HG03064 (cell line): ENCODE data around the gene GUCY2C.

Experiments used
- ATAC-seq: cut with Tn5 transposase; IDR thresholded peaks from one replicate; pipeline ENCODE4 v1.9.1; 2021; ENCODE audit warnings: low read depth; ENCODE audit not compliant: unreplicated experiment

Gene GUCY2C

GRCh38 chr12:14629832-14630710 is 66.3 kb downstream of the GUCY2C start:
- peak; percentile 93 for ATAC-seq

DNA sequence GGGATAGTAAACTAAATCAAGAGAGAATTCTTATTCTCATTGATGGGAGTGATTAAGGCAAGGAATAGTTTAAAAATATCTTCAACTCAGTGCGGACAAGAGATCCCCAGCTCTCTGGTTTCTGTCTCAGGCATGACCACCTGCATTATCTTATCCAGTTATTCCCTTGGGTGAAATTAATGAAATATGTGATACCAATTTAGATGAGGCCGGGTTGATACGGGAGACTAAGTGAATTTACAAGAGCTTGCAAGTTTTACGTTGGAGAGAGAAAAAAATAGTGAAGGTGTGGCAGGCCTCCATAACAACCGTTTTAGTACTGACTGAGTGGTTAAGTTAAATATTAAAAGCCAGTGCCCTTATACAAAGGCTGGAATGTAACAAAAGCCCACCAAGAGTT is 67.6 kb downstream of the GUCY2C start:
- no peak for ATAC-seq

DNA sequence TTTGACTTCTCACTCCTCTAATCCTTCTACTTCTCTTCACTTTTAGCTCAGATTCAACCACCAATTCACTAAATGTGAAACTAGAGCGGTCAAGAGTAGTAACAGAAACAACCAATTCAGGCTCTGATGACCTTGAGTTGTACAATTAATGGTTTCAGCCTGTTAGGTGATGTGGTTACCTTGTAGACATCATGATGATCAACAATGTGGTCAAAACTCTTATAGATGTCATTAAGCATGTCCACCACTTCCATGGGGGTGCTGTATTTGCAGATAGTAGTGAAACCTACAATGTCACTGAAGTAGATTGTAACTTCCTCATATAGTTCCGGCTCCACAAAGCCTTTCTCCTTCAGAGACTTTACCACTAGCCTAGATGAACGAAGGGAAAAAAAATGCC is 74.6 kb downstream of the GUCY2C start:
- ATAC-seq: peak; percentile 65

DNA sequence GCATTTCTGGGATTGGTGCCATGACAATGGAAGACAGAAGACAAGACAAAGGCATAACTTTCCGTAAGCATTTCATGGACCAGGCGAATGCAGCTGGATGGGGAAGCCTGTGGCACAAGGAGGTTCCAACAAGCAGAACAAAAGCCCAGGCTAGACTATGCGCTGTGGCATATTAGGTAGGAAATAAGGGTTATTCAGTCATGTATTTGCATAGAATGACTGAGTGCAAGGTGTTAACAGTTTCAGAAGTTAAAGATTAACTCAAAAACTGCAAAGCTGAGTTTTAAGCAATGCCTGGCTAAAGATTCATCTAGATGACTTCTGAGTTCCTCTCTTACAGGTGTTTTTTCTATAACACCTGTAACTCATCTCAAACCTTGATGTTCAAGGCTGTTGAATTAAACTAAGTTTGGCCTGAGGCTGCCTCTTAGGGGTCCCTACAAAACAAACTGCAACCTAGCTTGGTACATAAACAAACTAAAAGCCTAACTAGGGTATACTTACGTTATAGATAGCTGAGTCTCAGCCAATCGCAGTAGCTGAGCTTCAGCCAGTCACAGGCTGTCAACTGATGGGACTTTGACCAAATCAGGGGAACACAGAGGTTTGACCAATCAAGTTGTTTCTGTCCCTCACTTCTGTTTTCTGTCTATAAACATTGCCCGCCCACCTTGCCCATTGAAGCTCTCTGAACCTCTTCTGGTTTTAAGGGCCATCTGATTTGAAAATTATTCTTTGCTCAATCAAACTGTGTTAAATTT is 76.5 kb downstream of the GUCY2C start:
- peak; percentile 75 for ATAC-seq

- ATAC-seq: no peak
Observed at GRCh38 chr12:14618983-14619382, 77.4 kb downstream of the GUCY2C start.

GRCh38 chr12:14614704-14615121 is 81.7 kb downstream of the GUCY2C start:
- no peak for ATAC-seq

DNA sequence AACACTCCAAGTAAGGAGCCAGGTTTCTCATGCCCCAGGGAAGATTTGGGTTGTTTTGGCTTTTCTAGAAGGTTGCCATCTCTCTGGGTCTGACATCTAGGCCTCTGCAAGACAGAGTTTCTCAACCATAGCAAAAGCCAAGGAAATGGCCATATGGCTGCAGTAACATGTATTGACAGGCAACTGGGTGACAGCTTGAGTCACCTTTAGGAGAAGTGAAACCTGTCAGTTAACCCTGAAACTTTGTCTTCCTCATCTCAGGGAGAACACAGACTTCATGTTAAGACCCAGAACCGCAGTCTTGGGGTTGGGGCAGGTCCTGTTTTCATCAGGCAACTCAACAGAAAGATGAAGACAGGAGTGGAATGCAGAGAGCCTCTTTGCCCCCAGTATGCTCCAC is 82.7 kb downstream of the GUCY2C start:
- ATAC-seq: peak; percentile 95

DNA sequence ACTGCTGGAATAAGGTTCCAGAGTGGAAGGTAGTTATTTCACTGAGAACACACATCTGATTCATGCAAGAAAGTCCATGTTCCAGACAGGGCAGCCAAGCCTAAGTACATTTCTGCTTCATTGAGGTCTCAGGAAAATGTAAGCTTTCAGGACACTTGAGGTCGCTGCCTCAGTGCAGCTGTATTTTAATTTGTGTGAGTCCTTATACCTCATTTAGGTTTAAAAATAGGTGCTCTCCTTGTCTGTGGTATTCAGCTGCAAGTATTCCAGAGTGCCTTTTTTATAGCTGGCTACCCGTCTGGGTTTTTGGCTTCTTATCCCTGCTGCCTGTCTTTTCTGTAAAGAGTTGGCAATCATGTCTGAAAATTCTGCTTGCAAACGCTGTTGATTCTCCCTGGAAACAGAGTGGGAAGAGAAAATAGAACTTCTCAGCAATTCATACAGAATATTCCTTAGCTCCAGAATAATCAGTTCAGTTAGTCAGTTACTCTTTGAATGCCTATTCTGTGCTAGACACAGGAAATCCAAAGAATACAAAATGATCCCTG is 83.4 kb downstream of the GUCY2C start:
- ATAC-seq: no peak

GRCh38 chr12:14612250-14612649 is 84.1 kb downstream of the GUCY2C start:
- ATAC-seq: no peak

- no peak for ATAC-seq
Observed at GRCh38 chr12:14611640-14612203, 84.7 kb downstream of the GUCY2C start.

DNA sequence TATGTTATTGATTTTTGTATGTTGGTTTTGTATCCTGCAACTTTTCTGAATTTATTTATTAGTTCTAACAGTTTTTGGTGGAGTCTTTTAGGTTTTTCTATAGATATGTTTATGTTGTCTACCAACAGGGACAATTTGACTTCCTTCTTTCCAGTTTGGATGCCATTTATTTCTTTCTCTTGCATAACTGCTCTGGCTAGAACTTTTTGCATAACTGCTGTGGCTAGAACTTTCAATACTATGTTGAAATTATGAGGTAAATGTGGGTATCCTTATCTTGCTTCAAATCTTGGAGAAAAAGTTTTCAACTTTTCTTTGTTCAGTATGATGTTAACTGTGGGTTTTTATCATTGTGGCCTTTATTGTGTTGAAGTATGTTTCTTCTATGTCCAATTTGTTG is 88.8 kb downstream of the GUCY2C start:
- ATAC-seq: no peak

DNA sequence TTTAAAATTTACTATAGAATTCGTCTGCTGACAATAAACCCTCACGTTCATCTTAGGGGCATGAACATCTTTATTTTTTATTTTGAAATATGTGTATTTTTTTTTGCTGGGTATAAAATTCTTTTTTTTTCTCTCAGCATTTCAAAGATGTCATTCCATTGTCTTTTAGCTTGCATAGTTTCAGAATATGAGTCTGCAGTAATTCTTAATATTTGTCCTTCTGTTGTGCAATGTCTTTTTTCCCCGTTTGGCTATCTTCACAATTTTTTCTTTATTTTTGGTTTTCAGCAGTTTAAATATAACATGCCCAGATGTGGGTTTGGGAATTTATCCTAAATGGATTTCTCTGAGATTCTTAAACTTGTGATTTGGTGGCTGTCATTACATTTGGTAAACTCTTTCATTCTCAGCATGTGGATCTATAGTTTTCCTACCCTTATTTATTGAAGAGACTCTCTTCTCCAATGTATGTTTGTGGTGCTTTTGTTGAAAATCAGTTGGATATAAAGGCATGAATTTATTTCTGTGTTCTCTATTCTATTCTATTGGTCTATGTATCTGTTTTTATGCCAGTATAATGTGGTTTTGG is 90.9 kb downstream of the GUCY2C start:
- ATAC-seq: no peak

DNA sequence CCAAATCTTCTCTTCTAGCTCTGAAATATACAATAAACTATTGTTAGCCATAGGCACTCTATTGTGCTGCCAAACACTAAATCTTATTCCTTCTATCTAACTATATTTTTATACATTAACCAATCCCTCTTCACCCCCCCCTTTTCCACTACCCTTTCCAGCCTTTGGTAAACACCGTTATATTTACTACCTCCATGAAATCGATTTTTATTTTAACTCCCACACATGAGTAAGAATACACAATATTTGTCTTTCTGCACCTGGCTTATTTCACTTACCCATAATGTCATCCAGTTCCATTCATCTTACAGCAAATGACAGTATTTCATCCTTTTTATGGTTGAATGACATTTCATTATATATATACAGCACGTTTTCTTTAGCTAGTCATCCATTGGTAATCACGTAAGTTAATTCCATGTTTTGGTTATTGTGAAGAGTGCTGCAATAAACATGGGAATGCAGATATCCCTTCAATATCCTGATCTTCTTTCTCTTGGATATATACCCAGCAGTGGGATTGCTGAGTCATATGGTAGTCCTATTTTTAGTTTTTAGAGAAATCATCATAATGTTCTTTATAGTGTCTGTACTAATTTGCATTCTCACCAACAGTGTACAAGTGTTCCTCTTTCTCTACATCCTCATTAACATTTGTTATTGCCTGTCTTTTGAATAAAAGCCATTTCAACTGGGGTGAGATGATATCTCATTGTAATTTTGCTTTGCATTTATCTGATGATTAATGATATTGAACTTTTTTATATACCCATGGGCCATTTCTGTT is 94.5 kb downstream of the GUCY2C start:
- no peak for ATAC-seq

GRCh38 chr12:14597480-14597879 is 98.9 kb downstream of the GUCY2C start:
- no peak for ATAC-seq

GRCh38 chr12:14591719-14592118 is 104.7 kb downstream of the GUCY2C start:
- ATAC-seq: no peak

- no peak for ATAC-seq
Observed at GRCh38 chr12:14589169-14590004, 107.0 kb downstream of the GUCY2C start.

- ATAC-seq: no peak
Observed at GRCh38 chr12:14588571-14588970, 107.8 kb downstream of the GUCY2C start.

DNA sequence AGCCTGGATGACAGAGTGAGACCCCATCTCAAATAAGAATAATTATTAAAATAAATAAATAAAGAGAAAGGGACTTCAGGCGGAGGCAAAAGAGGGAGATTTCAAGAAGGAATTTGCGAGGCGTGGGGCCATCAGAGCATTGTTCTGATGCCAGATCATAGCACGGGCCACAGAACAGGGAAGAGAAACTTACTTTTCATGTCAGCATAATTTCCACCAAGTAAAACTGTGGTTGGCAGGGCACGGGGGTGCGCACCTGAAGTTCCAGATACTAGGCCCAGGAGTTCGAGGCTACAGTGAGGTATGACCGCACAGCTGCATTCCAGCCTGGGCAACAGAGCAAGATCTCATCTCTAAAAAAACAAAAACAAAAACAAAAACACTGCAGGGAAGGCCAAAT is 117.8 kb downstream of the GUCY2C start:
- ATAC-seq: no peak

DNA sequence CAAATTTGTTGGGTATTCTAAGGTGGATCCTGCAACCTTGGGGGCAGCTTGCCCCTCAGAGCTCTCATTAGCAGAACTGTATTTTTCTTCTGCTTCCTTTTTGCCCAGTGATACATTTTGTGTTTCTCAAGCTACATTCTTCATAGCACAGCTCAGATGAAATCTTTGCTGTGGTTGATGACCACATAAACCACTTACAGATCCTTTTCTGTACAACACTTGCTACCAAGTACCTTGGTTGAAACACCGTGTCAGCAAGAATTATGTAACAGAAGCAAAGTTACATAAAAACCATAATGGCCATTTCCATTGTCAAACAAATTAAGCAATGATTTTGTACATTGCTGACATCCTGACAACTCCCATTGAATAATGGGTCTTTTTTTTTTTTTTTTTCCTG is 119.1 kb downstream of the GUCY2C start:
- peak; percentile 71 for ATAC-seq
